Stomach (tissue), 9 donors: ENCODE data around the gene GPAT2. TPM values are rescaled to one million over a fixed set of nuclear protein-coding genes. Genes with fewer than 3 reads are reported as not detected.
"Not testable (repeated sequence)": the region's sequence is repeated elsewhere in the genome, so short reads cannot be mapped to it uniquely, and the experiment has no call there.

Experiments
- DNase-seq, 2 donors: peaks; one replicate each; pipeline versions ENCODE4 v3.0.0 to v3.0.0-alpha.2; 2013 to 2019
- H3K27ac ChIP-seq, 5 donors: fragments of 200-600 bp in 4 of 5; sonication (generic) in 4 of 5; one replicate each; pipeline ENCODE4 v1.5.1; 2013 to 2019; ENCODE audit warnings: mild to moderate bottlenecking in 1 of 5, moderate library complexity in 1 of 5
- H3K27me3 ChIP-seq, 3 donors: fragments of 200-600 bp; sonication (generic); one replicate each; pipeline ENCODE4 v1.5.1; 2017 to 2019; ENCODE audit warnings: mixed run types in 1 of 3
- H3K36me3 ChIP-seq, 4 donors: fragments of 200-600 bp; sonication (generic); 1 replicate in 3 of 4; 2 replicates in 1 of 4; pipeline ENCODE4 v1.5.1; 2016 to 2019
- H3K4me1 ChIP-seq, 4 donors: fragments of 200-600 bp; sonication (generic); one replicate each; pipeline ENCODE4 v1.5.1; 2016 to 2019
- H3K4me3 ChIP-seq, 4 donors: fragments of 200-600 bp; sonication (generic) in 3 of 4; one replicate each; pipeline ENCODE4 v1.5.1; 2016 to 2019; ENCODE audit warnings: mild to moderate bottlenecking in 1 of 4
- H3K9me3 ChIP-seq, 4 donors: fragments of 200-600 bp; sonication (generic); one replicate each; pipeline ENCODE4 v1.5.1; 2016 to 2019
- CTCF ChIP-seq, 7 experiments: fragments of 450-650 bp in 4 of 7; fragments of 200-600 bp in 3 of 7; sonication (generic) in 3 of 7; IDR thresholded peaks; one replicate each; pipeline ENCODE4 v1.5.1; 2016 to 2019; ENCODE audit warnings: antibody characterized with exemption in 7 of 7, control low read depth in 2 of 7, mild to moderate bottlenecking in 1 of 7
- POLR2AphosphoS5 ChIP-seq, 3 donors: sonication (generic); formaldehyde crosslinking; IDR thresholded peaks; one replicate each; pipeline ENCODE4 v1.6.1; 2016; ENCODE audit warnings: antibody characterized with exemption in 3 of 3
- WGBS, 5 donors: extraction: QIAGEN DNeasy Blood & Tissue Kit in 3 of 5; methylation state at CpG; one replicate each; pipeline versions ENCODE4 v1.1.5 to v1.1.7; 2013 to 2018; 5-methylcytosine and 5-hydroxymethylcytosine counted together
- intact Hi-C: fragments of 100-400 bp; cut with DNase I; formaldehyde crosslinking; loops from one replicate; pipeline ENCODE4 v1.15.1; 2023; ENCODE audit warnings: low total_unique reads
- polyA plus RNA-seq, 3 donors: library from polyadenylated mRNA; stranded (reverse); fragments of 200-250 nt; gene quantifications; one replicate each; pipeline ENCODE4 v1.2.3, GENCODE V29; 2013
- total RNA-seq, 5 donors: library from RNA; depleted of rRNA; stranded (reverse); fragments of >200 nt; gene quantifications; one replicate each; pipeline versions ENCODE4 v1.1.0 to v1.2.3, GENCODE V29; 2014 to 2016
- donor health status: healthy with polysubstance abuse.
- donor health status: Bipolar disorder and iron deficiency.
- donor health status: healthy.

Gene GPAT2
- total and polyA plus RNA-seq, 8 donors: 0.37 to 13.6 (median 3.9) TPM

- DNase-seq, H3K4me3 ChIP-seq, H3K27me3 ChIP-seq, intact Hi-C loops, H3K9me3 ChIP-seq, H3K36me3 ChIP-seq: not testable (repeated sequence)
- H3K27ac ChIP-seq: peak overlapping the region in 2 of 5 donors; percentile 27 to 66
- WGBS, 5 donors: 81 to 85% (median 82%) methylated on average over 8 of the region's 8 CpGs
- H3K4me1 ChIP-seq: peaks cover 6 to 24% (median 13%) of the 10 kb centered on the region in 4 donors
Measured at GRCh38 chr2:96012086-96012791, 22.5 kb downstream of the GPAT2 start.

- Histone ChIP-seq H3K27ac (peak overlapping the region; percentile 36 to 66 (median 38)), H3K4me3 (peak overlapping the region in 1 of 4 donors; percentile 22), H3K4me1 (peaks cover 6 to 19% (median 13%) of the 10 kb centered on the region in 4 donors)
- 20 to 33% (median 24%) methylated on average over 1 to 4 of the region's 4 CpGs for WGBS, 5 donors
- intact Hi-C loops, H3K9me3 ChIP-seq, H3K36me3 ChIP-seq, H3K27me3 ChIP-seq: not testable (repeated sequence)
- peak in 1 of 7 experiments; percentile 21 for TF ChIP-seq CTCF (IDR thresholded peaks at IDR 0.05)
- DNase-seq: peak; percentile 45 to 69
Measured at GRCh38 chr2:96011129-96011455, 23.6 kb downstream of the GPAT2 start.

- TF ChIP-seq POLR2AphosphoS5 (IDR thresholded peaks at IDR 0.05): peak; percentile 30 to 72 (median 54)
- DNase-seq: peak; percentile 97 to 98
- peak overlapping the region; percentile 34 to 54 (median 52) for H3K4me3 ChIP-seq
- H3K27me3 ChIP-seq, H3K36me3 ChIP-seq, H3K9me3 ChIP-seq, intact Hi-C loops: not testable (repeated sequence)
- H3K4me1 ChIP-seq: peaks cover 6 to 19% (median 13%) of the 10 kb centered on the region in 4 donors
- H3K27ac ChIP-seq: peak overlapping the region; percentile 80 to 91 (median 87)
- 0 to 1% (median 0%) methylated on average over 27 to 34 of the region's 65 CpGs; no CpG with 5 or more reads in 2 of the 5 donors for WGBS, 5 donors
Measured at GRCh38 chr2:96010320-96011128, 24.2 kb downstream of the GPAT2 start.

- peak overlapping the region; percentile 80 to 91 (median 87) for H3K27ac ChIP-seq
Measured at GRCh38 chr2:96009833-96010232, 24.9 kb downstream of the GPAT2 start.

GRCh38 chr2:96008051-96008450 lies 26.7 kb downstream of the GPAT2 start:
- H3K4me1 ChIP-seq: peaks cover 6 to 19% (median 13%) of the 10 kb centered on the region in 4 donors
- intact Hi-C loops, H3K4me3 ChIP-seq, DNase-seq, H3K27ac ChIP-seq, H3K27me3 ChIP-seq, H3K36me3 ChIP-seq, H3K9me3 ChIP-seq: not testable (repeated sequence)
- WGBS, 5 donors: 78 to 89% (median 86%) methylated on average over 6 of the region's 6 CpGs

More at GRCh38 chr2:96009833-96010232, 24.9 kb downstream of the GPAT2 start:
- H3K27me3 ChIP-seq, intact Hi-C loops, H3K9me3 ChIP-seq, H3K36me3 ChIP-seq: not testable (repeated sequence)
- peak; percentile 44 to 74 for DNase-seq
- H3K4me3 ChIP-seq: peak overlapping the region; percentile 34 to 54 (median 52)
- peaks cover 6 to 19% (median 13%) of the 10 kb centered on the region in 4 donors for H3K4me1 ChIP-seq
- peak in 1 of 3 donors; percentile 28 for TF ChIP-seq POLR2AphosphoS5 (IDR thresholded peaks at IDR 0.05)
- 0 to 11% (median 5%) methylated on average over 1 to 10 of the region's 10 CpGs for WGBS, 5 donors

GRCh38 chr2:96006248-96006647 lies 28.5 kb downstream of the GPAT2 start:
- H3K27ac ChIP-seq, intact Hi-C loops, H3K4me3 ChIP-seq, H3K36me3 ChIP-seq, DNase-seq, H3K27me3 ChIP-seq, H3K9me3 ChIP-seq: not testable (repeated sequence)
- 85 to 91% (median 89%) methylated on average over 5 of the region's 5 CpGs for WGBS, 5 donors
- peaks cover 6 to 13% (median 12%) of the 10 kb centered on the region in 4 donors for H3K4me1 ChIP-seq
